Panc1 (cell line): ENCODE measurements around the gene GRAMD4.

Source experiments
- POLR2AphosphoS5 ChIP-seq: IDR thresholded peaks from 2 replicates; pipeline ENCODE4 v1.6.1; 2012; ENCODE audit warnings: mild to moderate bottlenecking, low read depth, low read length, moderate library complexity
- SIN3A ChIP-seq: IDR thresholded peaks from 2 replicates; pipeline ENCODE4 v1.6.1; 2012; ENCODE audit warnings: low read depth, mild to moderate bottlenecking, low read length, moderate library complexity, borderline replicate concordance; ENCODE audit not compliant: insufficient read depth
- TF ChIP-seq, protein P1 (sequence below): fragments of 450-650 bp; IDR thresholded peaks from 2 replicates; pipeline ENCODE4 v1.5.1; 2017; ENCODE audit warnings: mild to moderate bottlenecking
- TF ChIP-seq, protein P2 (sequence below), 2 experiments: IDR thresholded peaks; 2 replicates each; pipeline ENCODE4 v1.6.1; 2011 to 2012; ENCODE audit warnings: low read depth in 2 of 2, control low read depth in 1 of 2, low read length in 1 of 2, mild to moderate bottlenecking in 1 of 2, moderate library complexity in 1 of 2; ENCODE audit not compliant: insufficient read depth in 1 of 2

DNA sequence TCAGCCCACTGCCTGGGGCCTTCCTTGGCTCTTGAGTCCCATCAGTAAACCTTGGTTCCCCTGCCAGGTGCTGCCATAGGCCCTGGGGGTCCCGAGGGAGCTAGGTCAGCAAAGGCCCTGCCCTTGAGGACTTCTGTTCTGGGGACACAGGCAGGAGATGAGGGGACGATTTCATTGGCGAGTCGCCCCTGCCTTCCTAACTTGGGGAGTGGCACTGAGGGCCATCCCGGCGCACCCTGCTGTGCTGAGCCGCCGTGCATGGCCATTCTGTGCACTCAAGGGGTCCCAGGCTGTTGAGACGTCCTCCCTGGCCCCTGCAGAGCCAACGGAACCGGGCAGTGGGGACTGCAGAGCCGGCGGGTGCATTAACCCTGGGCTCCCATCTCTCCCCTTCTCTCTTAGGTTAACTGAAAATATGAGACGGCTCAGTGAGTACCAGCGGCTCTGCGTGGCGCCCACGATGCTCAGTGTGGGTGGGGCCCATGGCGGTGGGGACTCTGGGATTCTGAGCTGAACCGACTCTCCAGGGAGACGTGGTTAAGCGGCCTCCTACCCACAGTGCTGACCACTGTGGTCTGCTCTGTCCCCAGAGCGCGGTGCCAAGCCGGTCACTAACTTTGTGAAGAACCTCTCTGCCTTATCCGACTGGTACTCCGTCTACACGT is 43.4 kb downstream of the GRAMD4 start:
- TF ChIP-seq, protein P1, sequence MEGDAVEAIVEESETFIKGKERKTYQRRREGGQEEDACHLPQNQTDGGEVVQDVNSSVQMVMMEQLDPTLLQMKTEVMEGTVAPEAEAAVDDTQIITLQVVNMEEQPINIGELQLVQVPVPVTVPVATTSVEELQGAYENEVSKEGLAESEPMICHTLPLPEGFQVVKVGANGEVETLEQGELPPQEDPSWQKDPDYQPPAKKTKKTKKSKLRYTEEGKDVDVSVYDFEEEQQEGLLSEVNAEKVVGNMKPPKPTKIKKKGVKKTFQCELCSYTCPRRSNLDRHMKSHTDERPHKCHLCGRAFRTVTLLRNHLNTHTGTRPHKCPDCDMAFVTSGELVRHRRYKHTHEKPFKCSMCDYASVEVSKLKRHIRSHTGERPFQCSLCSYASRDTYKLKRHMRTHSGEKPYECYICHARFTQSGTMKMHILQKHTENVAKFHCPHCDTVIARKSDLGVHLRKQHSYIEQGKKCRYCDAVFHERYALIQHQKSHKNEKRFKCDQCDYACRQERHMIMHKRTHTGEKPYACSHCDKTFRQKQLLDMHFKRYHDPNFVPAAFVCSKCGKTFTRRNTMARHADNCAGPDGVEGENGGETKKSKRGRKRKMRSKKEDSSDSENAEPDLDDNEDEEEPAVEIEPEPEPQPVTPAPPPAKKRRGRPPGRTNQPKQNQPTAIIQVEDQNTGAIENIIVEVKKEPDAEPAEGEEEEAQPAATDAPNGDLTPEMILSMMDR, result no peak
- TF ChIP-seq POLR2AphosphoS5 (no peak), SIN3A (no peak)
- TF ChIP-seq, protein P2, sequence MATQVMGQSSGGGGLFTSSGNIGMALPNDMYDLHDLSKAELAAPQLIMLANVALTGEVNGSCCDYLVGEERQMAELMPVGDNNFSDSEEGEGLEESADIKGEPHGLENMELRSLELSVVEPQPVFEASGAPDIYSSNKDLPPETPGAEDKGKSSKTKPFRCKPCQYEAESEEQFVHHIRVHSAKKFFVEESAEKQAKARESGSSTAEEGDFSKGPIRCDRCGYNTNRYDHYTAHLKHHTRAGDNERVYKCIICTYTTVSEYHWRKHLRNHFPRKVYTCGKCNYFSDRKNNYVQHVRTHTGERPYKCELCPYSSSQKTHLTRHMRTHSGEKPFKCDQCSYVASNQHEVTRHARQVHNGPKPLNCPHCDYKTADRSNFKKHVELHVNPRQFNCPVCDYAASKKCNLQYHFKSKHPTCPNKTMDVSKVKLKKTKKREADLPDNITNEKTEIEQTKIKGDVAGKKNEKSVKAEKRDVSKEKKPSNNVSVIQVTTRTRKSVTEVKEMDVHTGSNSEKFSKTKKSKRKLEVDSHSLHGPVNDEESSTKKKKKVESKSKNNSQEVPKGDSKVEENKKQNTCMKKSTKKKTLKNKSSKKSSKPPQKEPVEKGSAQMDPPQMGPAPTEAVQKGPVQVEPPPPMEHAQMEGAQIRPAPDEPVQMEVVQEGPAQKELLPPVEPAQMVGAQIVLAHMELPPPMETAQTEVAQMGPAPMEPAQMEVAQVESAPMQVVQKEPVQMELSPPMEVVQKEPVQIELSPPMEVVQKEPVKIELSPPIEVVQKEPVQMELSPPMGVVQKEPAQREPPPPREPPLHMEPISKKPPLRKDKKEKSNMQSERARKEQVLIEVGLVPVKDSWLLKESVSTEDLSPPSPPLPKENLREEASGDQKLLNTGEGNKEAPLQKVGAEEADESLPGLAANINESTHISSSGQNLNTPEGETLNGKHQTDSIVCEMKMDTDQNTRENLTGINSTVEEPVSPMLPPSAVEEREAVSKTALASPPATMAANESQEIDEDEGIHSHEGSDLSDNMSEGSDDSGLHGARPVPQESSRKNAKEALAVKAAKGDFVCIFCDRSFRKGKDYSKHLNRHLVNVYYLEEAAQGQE (IDR thresholded peaks at IDR 0.05; ENCODE audit: insufficient read depth in 1 of 2, low read depth in 2 of 2, low read length in 1 of 2), result no peak
